ENCODE data around the gene SFR1. TPM values are rescaled to one million over a fixed set of nuclear protein-coding genes. Genes with fewer than 3 reads are reported as not detected.

SFR1 gene
- total RNA-seq, 1 experiment from 2014 or later = 9.9 TPM

GRCh38 chr10:104089621-104090020 lies 32.4 kb upstream of the SFR1 start (continued):
- TF ChIP-seq FOXJ3 (CRISPR knock-in tag; IDR thresholded peaks at IDR 0.05; ENCODE audit: borderline replicate concordance) (no peak), NFYB (CRISPR knock-in tag; conservative IDR thresholded peaks at IDR 0.05; ENCODE audit: low read depth) (no peak), SMAD4 (CRISPR knock-in tag; IDR thresholded peaks at IDR 0.05) (no peak), ELF4 (CRISPR knock-in tag; IDR thresholded peaks at IDR 0.05; ENCODE audit: low read depth) (no peak), HMGA2 (CRISPR knock-in tag; IDR thresholded peaks at IDR 0.05) (no peak), ZNF396 (CRISPR knock-in tag; IDR thresholded peaks at IDR 0.05; ENCODE audit: borderline replicate concordance) (no peak), E2F5 (CRISPR knock-in tag; IDR thresholded peaks at IDR 0.05) (no peak), ZNF512 (CRISPR knock-in tag; IDR thresholded peaks at IDR 0.05; ENCODE audit: borderline replicate concordance) (no peak), USF1 (CRISPR knock-in tag; IDR thresholded peaks at IDR 0.05) (no peak), CREM (CRISPR knock-in tag; IDR thresholded peaks at IDR 0.05) (no peak), ATF3 (CRISPR knock-in tag; conservative IDR thresholded peaks at IDR 0.05) (no peak), ZNF138 (CRISPR knock-in tag; conservative IDR thresholded peaks at IDR 0.05) (no peak)
- TF ChIP-seq, protein P1, sequence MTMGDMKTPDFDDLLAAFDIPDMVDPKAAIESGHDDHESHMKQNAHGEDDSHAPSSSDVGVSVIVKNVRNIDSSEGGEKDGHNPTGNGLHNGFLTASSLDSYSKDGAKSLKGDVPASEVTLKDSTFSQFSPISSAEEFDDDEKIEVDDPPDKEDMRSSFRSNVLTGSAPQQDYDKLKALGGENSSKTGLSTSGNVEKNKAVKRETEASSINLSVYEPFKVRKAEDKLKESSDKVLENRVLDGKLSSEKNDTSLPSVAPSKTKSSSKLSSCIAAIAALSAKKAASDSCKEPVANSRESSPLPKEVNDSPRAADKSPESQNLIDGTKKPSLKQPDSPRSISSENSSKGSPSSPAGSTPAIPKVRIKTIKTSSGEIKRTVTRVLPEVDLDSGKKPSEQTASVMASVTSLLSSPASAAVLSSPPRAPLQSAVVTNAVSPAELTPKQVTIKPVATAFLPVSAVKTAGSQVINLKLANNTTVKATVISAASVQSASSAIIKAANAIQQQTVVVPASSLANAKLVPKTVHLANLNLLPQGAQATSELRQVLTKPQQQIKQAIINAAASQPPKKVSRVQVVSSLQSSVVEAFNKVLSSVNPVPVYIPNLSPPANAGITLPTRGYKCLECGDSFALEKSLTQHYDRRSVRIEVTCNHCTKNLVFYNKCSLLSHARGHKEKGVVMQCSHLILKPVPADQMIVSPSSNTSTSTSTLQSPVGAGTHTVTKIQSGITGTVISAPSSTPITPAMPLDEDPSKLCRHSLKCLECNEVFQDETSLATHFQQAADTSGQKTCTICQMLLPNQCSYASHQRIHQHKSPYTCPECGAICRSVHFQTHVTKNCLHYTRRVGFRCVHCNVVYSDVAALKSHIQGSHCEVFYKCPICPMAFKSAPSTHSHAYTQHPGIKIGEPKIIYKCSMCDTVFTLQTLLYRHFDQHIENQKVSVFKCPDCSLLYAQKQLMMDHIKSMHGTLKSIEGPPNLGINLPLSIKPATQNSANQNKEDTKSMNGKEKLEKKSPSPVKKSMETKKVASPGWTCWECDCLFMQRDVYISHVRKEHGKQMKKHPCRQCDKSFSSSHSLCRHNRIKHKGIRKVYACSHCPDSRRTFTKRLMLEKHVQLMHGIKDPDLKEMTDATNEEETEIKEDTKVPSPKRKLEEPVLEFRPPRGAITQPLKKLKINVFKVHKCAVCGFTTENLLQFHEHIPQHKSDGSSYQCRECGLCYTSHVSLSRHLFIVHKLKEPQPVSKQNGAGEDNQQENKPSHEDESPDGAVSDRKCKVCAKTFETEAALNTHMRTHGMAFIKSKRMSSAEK (CRISPR knock-in tag; IDR thresholded peaks at IDR 0.05; ENCODE audit: borderline replicate concordance) = no peak

DNA sequence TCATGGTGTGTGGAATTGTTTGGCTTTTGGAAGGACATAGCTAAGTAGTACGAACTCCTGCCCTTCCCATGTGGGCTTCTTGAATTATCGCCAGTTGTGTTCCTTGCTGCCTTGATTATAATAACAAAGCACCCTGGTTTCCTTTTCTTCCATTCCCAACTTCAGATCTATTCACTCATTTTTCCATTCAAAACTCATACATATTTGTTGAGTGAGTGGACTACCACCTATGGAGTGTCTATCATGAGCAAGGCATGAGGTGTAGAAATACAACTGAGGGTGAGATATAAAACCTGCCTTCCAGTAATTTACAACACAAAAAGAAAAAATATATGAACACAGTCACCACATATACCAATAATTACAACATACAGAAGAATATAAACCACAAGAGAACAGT lies 31.4 kb upstream of the SFR1 start:
- CTCF ChIA-PET = interaction anchor here (1.0 to 1.5 kb wide), 3 partner anchors 31 to 263 kb away, joined by 3 read pairs; partner anchors contain the start of genes CFAP58 and SFR1
- H3K27ac Mint-ChIP-seq = 0 out of 2 replicates have a peak overlapping the region, but pooled peaks have one; percentile 2
- no peaks in the 10 kb centered on the region for H3K36me3 Mint-ChIP-seq
- POLR2A ChIA-PET = no interaction called here
- H3K4me1 Mint-ChIP-seq = peaks cover 23% of the 10 kb centered on the region
- DNase-seq (ENCODE audit: low spot score) (no peak), ATAC-seq (peak; percentile 30; the same call in 1 of the 2 replicates)
- H3K4me3 Mint-ChIP-seq = no peak overlapping the region
- peaks cover 10% of the 10 kb centered on the region for H3K9me3 Mint-ChIP-seq
- no peaks in the 10 kb centered on the region for H3K27me3 Mint-ChIP-seq (ENCODE audit: low read depth)
- TF ChIP-seq OVOL2 (CRISPR knock-in tag; IDR thresholded peaks at IDR 0.05; ENCODE audit: borderline replicate concordance) (no peak), JAZF1 (CRISPR knock-in tag; IDR thresholded peaks at IDR 0.05) (no peak), STAT6 (CRISPR knock-in tag; conservative IDR thresholded peaks at IDR 0.05; ENCODE audit: low read depth) (no peak)
- TF ChIP-seq, protein P2, sequence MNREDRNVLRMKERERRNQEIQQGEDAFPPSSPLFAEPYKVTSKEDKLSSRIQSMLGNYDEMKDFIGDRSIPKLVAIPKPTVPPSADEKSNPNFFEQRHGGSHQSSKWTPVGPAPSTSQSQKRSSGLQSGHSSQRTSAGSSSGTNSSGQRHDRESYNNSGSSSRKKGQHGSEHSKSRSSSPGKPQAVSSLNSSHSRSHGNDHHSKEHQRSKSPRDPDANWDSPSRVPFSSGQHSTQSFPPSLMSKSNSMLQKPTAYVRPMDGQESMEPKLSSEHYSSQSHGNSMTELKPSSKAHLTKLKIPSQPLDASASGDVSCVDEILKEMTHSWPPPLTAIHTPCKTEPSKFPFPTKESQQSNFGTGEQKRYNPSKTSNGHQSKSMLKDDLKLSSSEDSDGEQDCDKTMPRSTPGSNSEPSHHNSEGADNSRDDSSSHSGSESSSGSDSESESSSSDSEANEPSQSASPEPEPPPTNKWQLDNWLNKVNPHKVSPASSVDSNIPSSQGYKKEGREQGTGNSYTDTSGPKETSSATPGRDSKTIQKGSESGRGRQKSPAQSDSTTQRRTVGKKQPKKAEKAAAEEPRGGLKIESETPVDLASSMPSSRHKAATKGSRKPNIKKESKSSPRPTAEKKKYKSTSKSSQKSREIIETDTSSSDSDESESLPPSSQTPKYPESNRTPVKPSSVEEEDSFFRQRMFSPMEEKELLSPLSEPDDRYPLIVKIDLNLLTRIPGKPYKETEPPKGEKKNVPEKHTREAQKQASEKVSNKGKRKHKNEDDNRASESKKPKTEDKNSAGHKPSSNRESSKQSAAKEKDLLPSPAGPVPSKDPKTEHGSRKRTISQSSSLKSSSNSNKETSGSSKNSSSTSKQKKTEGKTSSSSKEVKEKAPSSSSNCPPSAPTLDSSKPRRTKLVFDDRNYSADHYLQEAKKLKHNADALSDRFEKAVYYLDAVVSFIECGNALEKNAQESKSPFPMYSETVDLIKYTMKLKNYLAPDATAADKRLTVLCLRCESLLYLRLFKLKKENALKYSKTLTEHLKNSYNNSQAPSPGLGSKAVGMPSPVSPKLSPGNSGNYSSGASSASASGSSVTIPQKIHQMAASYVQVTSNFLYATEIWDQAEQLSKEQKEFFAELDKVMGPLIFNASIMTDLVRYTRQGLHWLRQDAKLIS (CRISPR knock-in tag; IDR thresholded peaks at IDR 0.05; ENCODE audit: borderline replicate concordance) = no peak

Data from WTC11 (cell line).